ENCODE results near the gene ZSCAN5A. TPM values are rescaled to one million over a fixed set of nuclear protein-coding genes. Genes with fewer than 3 reads are reported as not detected.

Gene ZSCAN5A
- total and polyA plus RNA-seq, 9 of the 15 experiments (the other 6 are each of a cell fraction or from before 2014, with no cell fraction given): 5.8 to 15.3 (median 11.8) TPM

- ChIA-PET CTCF (ENCODE audit: low intra/inter-chr PET ratio) (no interaction called here), POLR2A (interaction anchor here (0.5 to 1.6 kb wide), 3 partner anchors 12 to 1689 kb away, joined by 3 to 7 read pairs (median 4); no protein-coding TSS in a partner anchor)
- Histone ChIP-seq H2AFZ (ENCODE audit: low read depth, low read length) (peak overlapping the region; percentile 87), H4K20me1 (replicated peaks; ENCODE audit: control insufficient read depth, insufficient read depth, low read length) (no peaks in the 10 kb centered on the region), H3K9me1 (ENCODE audit: control insufficient read depth, insufficient read depth, low read length) (no peaks in the 10 kb centered on the region), H3K4me1 (replicated peaks in 1 of 2; ENCODE audit: control insufficient read depth in 2 of 2, insufficient read depth in 2 of 2, low read length in 2 of 2) (peaks cover 14 to 29% of the 10 kb centered on the region in 2 experiments), H3K27me3 (ENCODE audit: control insufficient read depth in 2 of 2, insufficient read depth in 2 of 2, low read length in 2 of 2) (no peaks in the 10 kb centered on the region), H3K4me2 (ENCODE audit: insufficient read depth, low read length) (peak overlapping the region; percentile 87), H3K79me2 (ENCODE audit: control insufficient read depth, insufficient read depth, low read length) (no peaks in the 10 kb centered on the region), H3K4me3 (peak overlapping the region; percentile 2; the same call in 1 of the 2 replicates), H3K36me3 (ENCODE audit: control insufficient read depth, insufficient read depth, low read length) (no peaks in the 10 kb centered on the region), H3K27ac (ENCODE audit: extremely low read depth, low read depth, low read length) (peak overlapping the region; percentile 90), H3K9ac (ENCODE audit: insufficient read depth in 1 of 2, low read depth in 2 of 2, low read length in 2 of 2) (peak overlapping the region; percentile 57 to 75), H3K9me3 (replicated peaks; ENCODE audit: control insufficient read depth, insufficient read depth, low read depth, low read length) (peaks cover 10% of the 10 kb centered on the region)
- in situ Hi-C loops (cut with MboI) (loop anchor here (25.0 kb wide), 1 partner anchor 685 kb away; the partner anchor contains the start of genes CCDC106, ZNF580 and ZNF581), intact Hi-C loops (cut with micrococcal nuclease) (no loop called here)
- FAIRE-seq (peak; percentile 81), DNase-seq (ENCODE audit: extremely low read depth in 1 of 4, low spot score in 3 of 4) (peak in 2 of 4 experiments; percentile 60 to 69), ATAC-seq (peak; percentile 90)
- no TSS peak for BruUV-seq (replicated peaks)
- WGBS (ENCODE audit: insufficient coverage, low coverage, missing lambda C conversion rate): 18% methylated on average over 7 of the region's 7 CpGs
- peak in 1 of 2 experiments; percentile 50; a peak in 1 of 4 replicates for TF ChIP-seq FOXK2 (conservative IDR thresholded peaks at IDR 0.05 in 1 of 2, IDR thresholded peaks at IDR 0.05 in 1 of 2; ENCODE audit: low read depth in 2 of 2)
- 0 out of 2 replicates have a peak, but pooled peaks have one; percentile 20 for TF ChIP-seq DPF2 (IDR thresholded peaks at IDR 0.05)
- peak; percentile 80 for TF ChIP-seq ZFX (CRISPR knock-in tag; IDR thresholded peaks at IDR 0.05)
- peak; percentile 27; the same call in 1 of the 2 replicates for TF ChIP-seq POLR2H (tag; IDR thresholded peaks at IDR 0.05; ENCODE audit: low read depth)
- TF ChIP-seq SRSF9 (IDR thresholded peaks at IDR 0.05; ENCODE audit: borderline replicate concordance, low read depth, low read length): no peak
- TF ChIP-seq BACH1 (tag; IDR thresholded peaks at IDR 0.05): peak; percentile 53; the same call in 1 of the 2 replicates
- no peak for TF ChIP-seq CBFA2T3 (IDR thresholded peaks at IDR 0.05)
- TF ChIP-seq ERF (CRISPR knock-in tag; IDR thresholded peaks at IDR 0.05): no peak
- TF ChIP-seq MAZ (CRISPR knock-in tag; conservative IDR thresholded peaks at IDR 0.05 in 1 of 2, IDR thresholded peaks at IDR 0.05 in 1 of 2): 0 out of 4 replicates have a peak, but pooled peaks of 1 of the 2 experiments have one; percentile 0
- 0 out of 2 replicates have a peak, but pooled peaks have one; percentile 29 for TF ChIP-seq CREM (IDR thresholded peaks at IDR 0.05; ENCODE audit: low read depth)
- no peak for TF ChIP-seq IRF1 (CRISPR knock-in tag; IDR thresholded peaks at IDR 0.05; ENCODE audit: borderline replicate concordance)
- TF ChIP-seq MAFK (IDR thresholded peaks at IDR 0.05; ENCODE audit: low read length): peak; percentile 61; the same call in 1 of the 2 replicates
- TF ChIP-seq HCFC1 (IDR thresholded peaks at IDR 0.05; ENCODE audit: low read depth, low read length): no peak
- TF ChIP-seq C11orf30 (IDR thresholded peaks at IDR 0.05; ENCODE audit: low read depth): peak; percentile 76
- TF ChIP-seq ZNF436 (CRISPR knock-in tag; IDR thresholded peaks at IDR 0.05): no peak
- peak; percentile 48; the same call in 1 of the 2 replicates for TF ChIP-seq PHF8 (IDR thresholded peaks at IDR 0.05; ENCODE audit: borderline replicate concordance, low read length)
- TF ChIP-seq ARID1B (IDR thresholded peaks at IDR 0.05): peak; percentile 7; the same call in 1 of the 2 replicates
- TF ChIP-seq HMBOX1 (IDR thresholded peaks at IDR 0.05): peak; percentile 88
- 0 out of 2 replicates have a peak, but pooled peaks have one; percentile 39 for TF ChIP-seq ZNF668 (CRISPR knock-in tag; IDR thresholded peaks at IDR 0.05)
- TF ChIP-seq NFE2 (IDR thresholded peaks at IDR 0.05; ENCODE audit: low read depth): peak; percentile 78
- no peak for TF ChIP-seq FOXJ3 (CRISPR knock-in tag; IDR thresholded peaks at IDR 0.05)
- no peak for TF ChIP-seq ZBTB43 (CRISPR knock-in tag; IDR thresholded peaks at IDR 0.05)
Measured at GRCh38 chr19:56321989-56322440, 7.4 kb upstream of the ZSCAN5A start.

All from K562 (cell line).